ENCODE results near the gene MARK4.

GRCh38 chr19:45349126-45349415 is 98.0 kb downstream of the MARK4 start:
- TF ChIP-seq, protein P1, sequence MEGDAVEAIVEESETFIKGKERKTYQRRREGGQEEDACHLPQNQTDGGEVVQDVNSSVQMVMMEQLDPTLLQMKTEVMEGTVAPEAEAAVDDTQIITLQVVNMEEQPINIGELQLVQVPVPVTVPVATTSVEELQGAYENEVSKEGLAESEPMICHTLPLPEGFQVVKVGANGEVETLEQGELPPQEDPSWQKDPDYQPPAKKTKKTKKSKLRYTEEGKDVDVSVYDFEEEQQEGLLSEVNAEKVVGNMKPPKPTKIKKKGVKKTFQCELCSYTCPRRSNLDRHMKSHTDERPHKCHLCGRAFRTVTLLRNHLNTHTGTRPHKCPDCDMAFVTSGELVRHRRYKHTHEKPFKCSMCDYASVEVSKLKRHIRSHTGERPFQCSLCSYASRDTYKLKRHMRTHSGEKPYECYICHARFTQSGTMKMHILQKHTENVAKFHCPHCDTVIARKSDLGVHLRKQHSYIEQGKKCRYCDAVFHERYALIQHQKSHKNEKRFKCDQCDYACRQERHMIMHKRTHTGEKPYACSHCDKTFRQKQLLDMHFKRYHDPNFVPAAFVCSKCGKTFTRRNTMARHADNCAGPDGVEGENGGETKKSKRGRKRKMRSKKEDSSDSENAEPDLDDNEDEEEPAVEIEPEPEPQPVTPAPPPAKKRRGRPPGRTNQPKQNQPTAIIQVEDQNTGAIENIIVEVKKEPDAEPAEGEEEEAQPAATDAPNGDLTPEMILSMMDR (IDR thresholded peaks at IDR 0.05), result no peak
- no peak for TF ChIP-seq POLR2A (IDR thresholded peaks at IDR 0.05)
